ENCODE measurements around the gene DPPA3. TPM values are rescaled to one million over a fixed set of nuclear protein-coding genes. Genes with fewer than 3 reads are reported as not detected.

Gene DPPA3
- not detected for total RNA-seq

GRCh38 chr12:7711133-7711532 is at the start of gene DPPA3:
Gene DPPA3, plus strand, starts transcription at chr12:7711433. Its CDS starts 138 bp downstream, at chr12:7711571.

DNA sequence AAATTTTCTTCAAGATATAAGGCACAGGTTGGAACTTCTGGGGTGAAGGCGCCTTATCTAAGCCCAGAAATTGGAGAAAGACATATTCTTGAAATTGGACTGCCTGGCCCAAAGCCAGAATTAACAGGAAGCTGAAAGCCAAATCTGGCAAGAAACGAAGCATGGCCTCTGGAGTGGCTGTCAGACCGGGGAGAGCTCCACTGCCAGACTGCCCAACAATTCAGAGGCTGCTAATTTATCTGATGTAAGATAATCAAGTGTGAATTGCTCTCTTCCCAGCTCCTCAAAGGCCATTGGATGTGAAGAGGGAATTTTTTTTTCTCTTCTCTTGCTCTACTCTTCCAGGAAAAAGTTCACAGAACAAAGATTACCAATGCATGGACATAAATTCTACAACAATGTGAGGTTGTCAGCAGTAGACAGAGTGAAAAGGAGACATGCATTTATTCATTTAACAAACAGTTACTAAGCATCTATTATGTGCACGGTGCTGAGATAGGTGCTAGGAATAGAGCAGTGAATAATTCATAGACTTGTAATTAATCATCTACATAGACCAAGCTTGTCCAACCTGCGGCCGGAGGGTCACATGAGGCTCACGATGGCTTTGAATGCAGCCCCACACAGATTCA is 15.6 kb upstream of the DPPA3 start, which contains the start of gene GDF3:
Gene GDF3 (minus strand): TSS at position 210 of the 632 bp plus-strand sequence. CDS start 47 bp downstream, at position 163.

GRCh38 chr12:7747246-7747645 is 36.0 kb downstream of the DPPA3 start, which contains the start of gene CLEC4C:
Gene CLEC4C, minus strand, starts transcription at chr12:7747375. Its CDS starts 27 bp downstream, at chr12:7747348.

Other genes with a start within 250 kb of the DPPA3 start
- gene CD163, start 207.7 kb upstream of the DPPA3 start, total RNA-seq: not detected
- gene APOBEC1, start 45.5 kb upstream of the DPPA3 start, total RNA-seq: not detected
- gene GDF3, start 15.7 kb upstream of the DPPA3 start, total RNA-seq: not detected
- gene CLEC4C, start 35.9 kb downstream of the DPPA3 start, total RNA-seq: not detected
- gene NANOGNB, start 53.8 kb downstream of the DPPA3 start, total RNA-seq: not detected
- gene NANOG, start 78.0 kb downstream of the DPPA3 start, total RNA-seq: 1 to 10 TPM in 1 of 2 donors, not detected in 1; 1.0 TPM
- gene SLC2A14, start 161.5 kb downstream of the DPPA3 start, total RNA-seq: not detected
- gene SLC2A3, start 224.8 kb downstream of the DPPA3 start, total RNA-seq: 10 to 100 TPM; 40.6 to 70.6 TPM

Data from melanocyte of skin (primary cell).